B cell (primary cell): ENCODE measurements around the gene PSAP. TPM values are rescaled to one million over a fixed set of nuclear protein-coding genes. Genes with fewer than 3 reads are reported as not detected.

Experiments
- ATAC-seq: fragments of 200-7000 bp; cut with Tn5 transposase; one replicate; pipeline ENCODE4 v1.10.0; 2021; ENCODE audit warnings: low read depth, mild to moderate bottlenecking, moderate number of reproducible peaks, moderate library complexity
- CTCF ChIA-PET: fragments of 350-600 bp; sonication (Branson Sonifier 250); formaldehyde crosslinking; loops from one replicate; lab custom pipeline; 2021; ENCODE audit warnings: antibody characterized with exemption, inconsistent platforms; lab: Charles Lee
- POLR2A ChIA-PET: fragments of 350-600 bp; sonication (Branson Sonifier 250); formaldehyde crosslinking; loops from one replicate; lab custom pipeline; 2021; ENCODE audit warnings: antibody characterized with exemption; lab: Charles Lee
- DNase-seq: peaks from one replicate; pipeline ENCODE4 v3.0.0; 2013
- H2AFZ ChIP-seq: 2 replicates; pipeline ENCODE4 v1.6.1; 2012; ENCODE audit warnings: mild to moderate bottlenecking, low read depth, low read length; ENCODE audit not compliant: insufficient read depth, poor library complexity, severe bottlenecking
- H3K27ac ChIP-seq, 2 donors: 1 replicate in 1 of 2; 2 replicates in 1 of 2; pipeline ENCODE4 v1.5.1; 2012 to 2013; ENCODE audit warnings: low read length in 2 of 2, mild to moderate bottlenecking in 2 of 2, moderate library complexity in 1 of 2
- H3K27me3 ChIP-seq, 4 experiments: fragments of 200-600 bp in 1 of 4; sonication (generic) in 1 of 4; replicated peaks in 1 of 4; 1 replicate in 2 of 4; 2 replicates in 2 of 4; pipeline versions ENCODE4 v1.6.1 to v1.7.0; 2013 to 2016; ENCODE audit warnings: low read length in 3 of 4, mild to moderate bottlenecking in 2 of 4, mixed read lengths in 1 of 4, moderate library complexity in 1 of 4; ENCODE audit not compliant: insufficient read depth in 4 of 4, control insufficient read depth in 3 of 4; ENCODE audit errors: control extremely low read depth in 1 of 4
- H3K36me3 ChIP-seq, 2 experiments: replicated peaks in 1 of 2; 1 replicate in 1 of 2; 2 replicates in 1 of 2; pipeline versions ENCODE4 v1.6.1 to v1.7.1; 2013; ENCODE audit warnings: low read length in 1 of 2; ENCODE audit not compliant: insufficient read depth in 2 of 2, control insufficient read depth in 1 of 2; ENCODE audit errors: control extremely low read depth in 1 of 2, extremely low read depth in 1 of 2
- H3K4me1 ChIP-seq, 2 donors: fragments of 200-600 bp in 1 of 2; sonication (generic) in 1 of 2; 1 replicate in 1 of 2; 2 replicates in 1 of 2; pipeline versions ENCODE4 v1.5.1 to v1.6.1; 2013 to 2017; ENCODE audit warnings: low read length in 2 of 2; ENCODE audit not compliant: control insufficient read depth in 2 of 2, insufficient read depth in 2 of 2
- H3K4me2 ChIP-seq: replicated peaks from 2 replicates; pipeline ENCODE3; 2012; ENCODE audit warnings: mild to moderate bottlenecking, low read depth, low read length; ENCODE audit not compliant: poor library complexity, severe bottlenecking
- H3K4me3 ChIP-seq, 5 experiments: fragments of 200-600 bp in 1 of 5; sonication (generic) in 1 of 5; 1 replicate in 3 of 5; 2 replicates in 2 of 5; pipeline versions ENCODE4 v1.5.1 to v1.7.0; 2011 to 2016; ENCODE audit warnings: low read length in 4 of 5, mild to moderate bottlenecking in 4 of 5, low read depth in 2 of 5, control low read depth in 1 of 5, moderate library complexity in 1 of 5; ENCODE audit not compliant: insufficient read depth in 1 of 5; ENCODE audit errors: control extremely low read depth in 1 of 5, extremely low read depth in 1 of 5
- H3K79me2 ChIP-seq: fragments of 200-600 bp; sonication (generic); one replicate; pipeline ENCODE4 v1.6.0; 2016; ENCODE audit warnings: low read length; ENCODE audit not compliant: control insufficient read depth, insufficient read depth
- H3K9ac ChIP-seq: fragments of 200-600 bp; sonication (generic); 2 replicates; pipeline ENCODE4 v1.6.1; 2017; ENCODE audit warnings: mild to moderate bottlenecking, low read length, moderate library complexity
- H3K9me3 ChIP-seq, 3 donors: one replicate each; pipeline versions ENCODE4 v1.6.1 to v1.7.1; 2013; ENCODE audit warnings: low read length in 2 of 3; ENCODE audit not compliant: control insufficient read depth in 2 of 3, insufficient read depth in 1 of 3; ENCODE audit errors: control extremely low read depth in 1 of 3
- H4K20me1 ChIP-seq: 2 replicates; pipeline ENCODE4 v1.6.0; 2012; ENCODE audit warnings: mild to moderate bottlenecking, low read length; ENCODE audit not compliant: insufficient read depth, control insufficient read depth, poor library complexity, severe bottlenecking
- H3K27ac Mint-ChIP-seq: one replicate; pipeline ENCODE4 v1.8.0; 2021; ENCODE audit warnings: mixed read lengths
- H3K27me3 Mint-ChIP-seq: one replicate; pipeline ENCODE4 v1.8.0; 2021; ENCODE audit warnings: mixed read lengths
- H3K4me1 Mint-ChIP-seq: one replicate; pipeline ENCODE4 v1.8.0; 2021; ENCODE audit warnings: mixed read lengths
- H3K4me3 Mint-ChIP-seq: one replicate; pipeline ENCODE4 v1.8.0; 2021; ENCODE audit warnings: mixed read lengths
- H3K9me3 Mint-ChIP-seq: one replicate; pipeline ENCODE4 v1.8.0; 2022; ENCODE audit warnings: mixed read lengths; ENCODE audit not compliant: insufficient read depth
- CTCF ChIP-seq: fragments of 200-600 bp; IDR thresholded peaks from one replicate; pipeline ENCODE4 v1.8.0; 2022; ENCODE audit warnings: antibody characterized with exemption, mild to moderate bottlenecking
- EZH2 ChIP-seq: IDR thresholded peaks from 2 replicates; pipeline ENCODE4 v1.6.1; 2012; ENCODE audit warnings: borderline replicate concordance, low read depth, mild to moderate bottlenecking, moderate library complexity, low read length; ENCODE audit not compliant: insufficient read depth, poor library complexity, severe bottlenecking
- WGBS: methylation state at CpG from one replicate; pipeline ENCODE4 v1.1.5; 2013; ENCODE audit warnings: missing lambda C conversion rate; ENCODE audit not compliant: insufficient coverage; 5-methylcytosine and 5-hydroxymethylcytosine counted together
- intact Hi-C: fragments of 100-400 bp; cut with micrococcal nuclease; formaldehyde crosslinking; loops from one replicate; pipeline ENCODE4 v1.10.0; 2022
- polyA plus RNA-seq: library from polyadenylated mRNA; depleted of rRNA; stranded (reverse); fragments of >200 nt; gene quantifications from 2 replicates; pipeline ENCODE4 v1.2.3, GENCODE V29; 2012
- total RNA-seq, 2 donors: library from RNA; stranded (reverse); fragments of 120-200 nt in 1 of 2; gene quantifications; 1 replicate in 1 of 2; 2 replicates in 1 of 2; pipeline versions ENCODE4 v1.2.3 to v1.2.4, GENCODE V29; 2013 to 2022

PSAP gene
- total and polyA plus RNA-seq, 2 donors (not counting 1 experiment from before 2014, with no cell fraction given) = 206 to 509 TPM

GRCh38 chr10:71857934-71858890, 7.2 kb upstream of the PSAP start:
- Mint-ChIP-seq H3K4me1 (peaks cover 29% of the 10 kb centered on the region), H3K9me3 (no peaks in the 10 kb centered on the region), H3K27ac (peak overlapping the region; percentile 62), H3K4me3 (peak overlapping the region; percentile 8), H3K27me3 (no peaks in the 10 kb centered on the region)
- intact Hi-C loops = loop anchor here (10.0 kb wide), 1 partner anchor 837 kb away; the partner anchor contains the start of gene MCU
- no peaks in the 10 kb centered on the region for H3K36me3 ChIP-seq
- TF ChIP-seq EZH2 = no peak
- peaks cover 0 to 5% (median 0%) of the 10 kb centered on the region in 3 donors for H3K9me3 ChIP-seq
- ATAC-seq = no peak
- peaks cover 20 to 28% of the 10 kb centered on the region in 2 donors for H3K4me1 ChIP-seq
- no peak for DNase-seq
- H3K4me3 ChIP-seq = no peak overlapping the region
- H4K20me1 ChIP-seq = no peaks in the 10 kb centered on the region
- no peak overlapping the region for H3K4me2 ChIP-seq
- H3K27ac ChIP-seq = no peak overlapping the region
- CTCF ChIA-PET = interaction anchor here (0.9 to 3.5 kb wide), 3 partner anchors 20 to 57 kb away, joined by 3 to 30 read pairs (median 11); no protein-coding TSS in a partner anchor
- no peak overlapping the region for H2AFZ ChIP-seq
- H3K27me3 ChIP-seq = no peaks in the 10 kb centered on the region
- POLR2A ChIA-PET = interaction anchor here (0.6 to 1.9 kb wide), 2 partner anchors 22 to 505 kb away, joined by 3 to 7 read pairs; no protein-coding TSS in a partner anchor
- H3K9ac ChIP-seq = no peak overlapping the region
- no peaks in the 10 kb centered on the region for H3K79me2 ChIP-seq
- WGBS = 87% methylated on average over 10 of the region's 12 CpGs

- no peak overlapping the region for H3K4me3 ChIP-seq
- CTCF ChIA-PET = no interaction called here
- 100% methylated on average over 3 of the region's 4 CpGs for WGBS
- intact Hi-C loops = loop anchor here (10.0 kb wide), 1 partner anchor 838 kb away; the partner anchor contains the start of gene MCU
- H3K27ac ChIP-seq = no peak overlapping the region
- ATAC-seq = no peak
- H3K27ac Mint-ChIP-seq = no peak overlapping the region
- H2AFZ ChIP-seq = no peak overlapping the region
- TF ChIP-seq CTCF = no peak
- H3K9me3 ChIP-seq = peaks cover 0 to 5% (median 0%) of the 10 kb centered on the region in 3 donors
- H3K36me3 ChIP-seq = no peaks in the 10 kb centered on the region
- H3K79me2 ChIP-seq = no peaks in the 10 kb centered on the region
- H3K4me1 ChIP-seq = peaks cover 31 to 40% of the 10 kb centered on the region in 2 donors
- no peak overlapping the region for H3K9ac ChIP-seq
- H3K27me3 ChIP-seq = no peaks in the 10 kb centered on the region
- POLR2A ChIA-PET = no interaction called here
- no peak overlapping the region for H3K4me2 ChIP-seq
- H3K27me3 Mint-ChIP-seq = no peaks in the 10 kb centered on the region
- DNase-seq = no peak
- H3K4me1 Mint-ChIP-seq = peaks cover 41% of the 10 kb centered on the region
- no peaks in the 10 kb centered on the region for H3K9me3 Mint-ChIP-seq
- H3K4me3 Mint-ChIP-seq = no peak overlapping the region
- H4K20me1 ChIP-seq = no peaks in the 10 kb centered on the region
Observed at GRCh38 chr10:71856619-71857018, 5.6 kb upstream of the PSAP start.
